Brain microvascular endothelial cell (primary cell): ENCODE measurements around the gene ARHGAP42.

Experiments
- DNase-seq: peaks from one replicate; pipeline ENCODE4 v3.0.0-alpha.2; 2020
- H3K27ac ChIP-seq: fragments of 250-450 bp; sonication (Bioruptor Pico); 2 replicates; pipeline ENCODE4 v1.5.1; 2020; ENCODE audit warnings: mild to moderate bottlenecking, moderate library complexity
- H3K27me3 ChIP-seq: fragments of 250-450 bp; sonication (Bioruptor Pico); replicated peaks from 2 replicates; pipeline ENCODE4 v1.5.1; 2020; ENCODE audit warnings: mild to moderate bottlenecking
- H3K36me3 ChIP-seq: fragments of 250-450 bp; sonication (Bioruptor Pico); replicated peaks from 2 replicates; pipeline ENCODE4 v1.5.1; 2020; ENCODE audit warnings: mild to moderate bottlenecking
- H3K4me3 ChIP-seq: 2 replicates; pipeline ENCODE4 v1.5.1; 2011; ENCODE audit warnings: low read depth, mild to moderate bottlenecking, control low read depth, low read length, moderate library complexity
- in situ Hi-C: cut with HindIII; loops from 2 replicates; pipeline ENCODE4 v1.10.0; 2017; ENCODE audit warnings: low sequenced_read_pairs, low pct_ligation_motif_present
- TF ChIP-seq, protein P1 (sequence below): IDR thresholded peaks from 2 replicates; pipeline ENCODE4 v1.5.1; 2011; ENCODE audit warnings: low read depth, mild to moderate bottlenecking, moderate library complexity, low read length, control low read depth, inconsistent platforms; ENCODE audit errors: missing control alignments

Gene ARHGAP42

DNA sequence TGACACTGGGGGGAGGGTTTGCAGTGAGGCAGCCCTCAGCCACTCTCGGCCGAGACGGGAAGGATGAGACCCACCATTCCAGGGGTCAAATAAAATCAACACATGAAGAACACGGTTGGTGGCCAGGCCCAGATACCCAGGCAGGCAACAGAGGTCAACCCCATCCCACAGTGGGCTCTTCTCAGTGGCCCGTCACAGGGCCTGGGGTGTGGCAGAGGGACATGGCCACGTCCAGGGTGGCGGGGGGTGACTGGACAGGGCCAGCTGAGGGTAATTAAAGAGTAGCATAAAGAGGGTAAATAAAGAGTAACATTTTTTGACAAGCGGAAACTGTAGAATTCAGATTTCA, 188.4 kb downstream of the ARHGAP42 start:
- in situ Hi-C loops, result no loop called here
- no peak for DNase-seq
- Histone ChIP-seq H3K4me3 (no peak overlapping the region), H3K36me3 (no peaks in the 10 kb centered on the region), H3K27ac (peak overlapping the region; percentile 98), H3K27me3 (no peaks in the 10 kb centered on the region)
- TF ChIP-seq, protein P1, sequence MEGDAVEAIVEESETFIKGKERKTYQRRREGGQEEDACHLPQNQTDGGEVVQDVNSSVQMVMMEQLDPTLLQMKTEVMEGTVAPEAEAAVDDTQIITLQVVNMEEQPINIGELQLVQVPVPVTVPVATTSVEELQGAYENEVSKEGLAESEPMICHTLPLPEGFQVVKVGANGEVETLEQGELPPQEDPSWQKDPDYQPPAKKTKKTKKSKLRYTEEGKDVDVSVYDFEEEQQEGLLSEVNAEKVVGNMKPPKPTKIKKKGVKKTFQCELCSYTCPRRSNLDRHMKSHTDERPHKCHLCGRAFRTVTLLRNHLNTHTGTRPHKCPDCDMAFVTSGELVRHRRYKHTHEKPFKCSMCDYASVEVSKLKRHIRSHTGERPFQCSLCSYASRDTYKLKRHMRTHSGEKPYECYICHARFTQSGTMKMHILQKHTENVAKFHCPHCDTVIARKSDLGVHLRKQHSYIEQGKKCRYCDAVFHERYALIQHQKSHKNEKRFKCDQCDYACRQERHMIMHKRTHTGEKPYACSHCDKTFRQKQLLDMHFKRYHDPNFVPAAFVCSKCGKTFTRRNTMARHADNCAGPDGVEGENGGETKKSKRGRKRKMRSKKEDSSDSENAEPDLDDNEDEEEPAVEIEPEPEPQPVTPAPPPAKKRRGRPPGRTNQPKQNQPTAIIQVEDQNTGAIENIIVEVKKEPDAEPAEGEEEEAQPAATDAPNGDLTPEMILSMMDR, result no peak

DNA sequence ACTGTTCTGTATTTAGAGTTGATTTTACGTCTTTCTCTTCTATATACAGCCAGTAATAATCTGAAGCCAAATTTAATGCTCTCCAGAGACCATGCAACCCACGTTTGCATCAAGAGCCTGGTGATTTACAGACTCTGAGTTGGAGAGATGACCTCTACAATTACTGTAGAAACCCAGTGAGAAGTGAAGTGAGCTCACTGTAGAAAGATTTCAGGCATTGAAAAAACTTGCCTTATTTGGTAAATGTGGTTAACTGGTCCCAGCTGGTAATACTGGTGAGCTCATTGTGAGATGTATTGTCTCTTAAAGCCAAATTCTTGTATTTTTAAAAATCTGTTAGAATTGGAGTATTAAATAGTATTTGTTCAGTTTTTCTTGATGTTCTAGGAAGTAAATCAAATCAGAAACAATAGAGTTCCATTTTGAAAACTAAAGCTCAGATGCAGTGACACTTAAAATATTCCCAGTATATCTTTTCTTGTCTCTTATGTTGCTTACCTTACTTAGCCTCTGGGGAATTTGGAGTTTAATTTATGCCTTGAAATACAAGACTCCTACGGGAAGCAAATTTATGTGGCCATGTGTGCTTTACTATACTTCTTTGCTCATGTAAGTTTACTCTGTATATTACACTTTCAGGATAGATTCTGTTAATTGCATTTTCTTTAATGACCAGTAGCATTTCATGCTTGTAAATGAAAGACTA, 189.9 kb downstream of the ARHGAP42 start:
- H3K36me3 ChIP-seq, result no peaks in the 10 kb centered on the region
- no peaks in the 10 kb centered on the region for H3K27me3 ChIP-seq
- H3K4me3 ChIP-seq, result no peak overlapping the region
- TF ChIP-seq, protein P1, result no peak
- peak overlapping the region; percentile 98 for H3K27ac ChIP-seq
- peak; percentile 94 for DNase-seq
- in situ Hi-C loops, result no loop called here

DNA sequence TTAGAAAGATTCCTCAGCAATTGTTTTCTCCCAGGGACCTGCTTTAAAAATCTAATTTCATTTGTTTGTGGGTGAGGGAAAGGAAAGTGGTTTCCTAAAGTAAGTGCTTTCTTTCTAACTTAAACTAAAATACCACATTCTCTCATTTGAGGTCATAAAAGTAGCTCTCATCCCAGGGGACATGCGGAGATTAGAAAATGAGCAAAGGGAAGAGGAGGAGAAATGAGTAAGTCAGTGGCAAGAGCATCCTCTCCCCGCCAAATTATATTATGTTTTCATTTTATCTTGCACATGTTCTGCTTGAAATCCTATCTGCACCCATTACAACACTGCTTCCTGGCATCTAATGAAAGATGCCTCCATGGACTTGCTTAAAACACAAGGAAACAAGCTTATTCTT, 191.4 kb downstream of the ARHGAP42 start:
- no peaks in the 10 kb centered on the region for H3K27me3 ChIP-seq
- peak overlapping the region; percentile 98 for H3K27ac ChIP-seq
- TF ChIP-seq, protein P1, result no peak
- in situ Hi-C loops, result no loop called here
- H3K36me3 ChIP-seq, result no peaks in the 10 kb centered on the region
- peak; percentile 58 for DNase-seq
- H3K4me3 ChIP-seq, result no peak overlapping the region

DNA sequence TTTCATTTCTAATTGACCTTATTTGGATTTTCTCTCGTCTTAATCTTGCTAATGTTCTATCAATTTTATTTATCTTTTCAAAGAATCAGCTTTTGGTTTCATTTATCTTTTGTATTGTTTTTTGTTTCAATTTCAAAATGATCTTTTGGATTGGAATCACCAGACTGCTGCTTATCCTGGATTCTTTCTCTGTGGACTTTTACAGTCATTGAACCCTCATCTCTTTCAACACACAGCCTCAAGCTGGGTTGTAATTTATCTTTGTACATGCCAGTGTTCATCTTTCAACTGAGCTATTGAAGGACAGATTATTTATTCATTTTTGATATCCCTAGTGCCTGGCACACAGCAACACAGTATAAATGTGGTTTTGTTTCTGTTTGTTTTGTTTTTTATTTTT, 195.9 kb downstream of the ARHGAP42 start:
- no peaks in the 10 kb centered on the region for H3K27me3 ChIP-seq
- no peak overlapping the region for H3K4me3 ChIP-seq
- no peak overlapping the region for H3K27ac ChIP-seq
- TF ChIP-seq, protein P1, result no peak
- no peak for DNase-seq
- no peaks in the 10 kb centered on the region for H3K36me3 ChIP-seq
- in situ Hi-C loops, result no loop called here

DNA sequence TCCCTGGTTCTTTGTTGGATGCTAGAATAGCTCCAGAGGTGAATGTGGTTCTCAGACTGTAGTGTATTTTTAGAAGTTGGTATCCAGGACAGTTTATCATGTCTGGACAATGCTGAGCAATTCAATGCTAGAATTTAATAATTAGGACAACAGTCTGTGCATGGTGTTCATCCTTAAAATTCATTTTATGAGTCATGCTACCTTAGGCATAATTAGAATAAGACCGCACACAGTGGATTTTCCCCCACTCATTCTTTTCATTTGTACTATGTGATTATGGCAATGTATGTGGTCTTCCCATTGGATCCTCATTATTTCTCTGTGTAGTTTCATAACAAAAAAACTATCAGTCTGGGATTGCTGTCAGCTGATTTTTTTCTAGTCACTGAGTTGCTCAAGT, 196.7 kb downstream of the ARHGAP42 start:
- Histone ChIP-seq H3K27ac (no peak overlapping the region), H3K4me3 (no peak overlapping the region), H3K27me3 (no peaks in the 10 kb centered on the region), H3K36me3 (no peaks in the 10 kb centered on the region)
- in situ Hi-C loops, result no loop called here
- DNase-seq, result no peak
- TF ChIP-seq, protein P1, result no peak

DNA sequence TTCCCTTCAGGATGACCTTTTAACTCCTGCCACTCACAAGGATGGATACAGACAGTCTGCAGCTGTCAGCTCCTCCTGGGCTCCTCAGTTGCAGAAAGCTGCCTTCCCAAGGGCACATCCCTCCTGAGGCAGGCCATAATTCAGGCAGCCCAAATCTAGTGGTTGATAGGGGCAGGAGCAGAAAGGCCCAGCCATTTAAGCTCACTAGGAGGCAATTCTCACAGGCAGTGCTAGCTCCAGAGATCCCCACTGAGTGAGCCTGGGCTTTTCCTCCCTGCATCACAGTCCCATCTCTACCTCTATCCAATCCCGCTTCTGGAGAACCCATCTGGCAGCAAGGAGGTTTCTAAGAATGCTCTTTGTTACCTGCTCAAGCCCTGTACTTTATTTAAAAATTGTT, 200.6 kb downstream of the ARHGAP42 start:
- TF ChIP-seq, protein P1, result no peak
- no peak overlapping the region for H3K27ac ChIP-seq
- in situ Hi-C loops, result no loop called here
- no peaks in the 10 kb centered on the region for H3K36me3 ChIP-seq
- no peak for DNase-seq
- no peak overlapping the region for H3K4me3 ChIP-seq
- no peaks in the 10 kb centered on the region for H3K27me3 ChIP-seq
